Measurements from ENCODE around the gene EGR1. TPM values are rescaled to one million over a fixed set of nuclear protein-coding genes. Genes with fewer than 3 reads are reported as not detected.

EGR1 gene
- total and polyA plus RNA-seq, 2 donors (not counting 1 experiment from before 2014, with no cell fraction given): 13.7 to 212 TPM

GRCh38 chr5:138492560-138493045 lies 27.3 kb downstream of the EGR1 start:
- intact Hi-C loops (cut with micrococcal nuclease): loop anchor here (1.0 kb wide), 2 partner anchors 27 to 51 kb away; partner anchors contain the start of genes EGR1 and ETF1
- Mint-ChIP-seq H3K27ac (peak overlapping the region; percentile 63), H3K9me3 (ENCODE audit: insufficient read depth) (no peaks in the 10 kb centered on the region), H3K4me1 (peaks cover 6% of the 10 kb centered on the region), H3K27me3 (peaks cover 29% of the 10 kb centered on the region), H3K4me3 (peak overlapping the region; percentile 93)
- ATAC-seq (ENCODE audit: low read depth) (no peak), DNase-seq (no peak)
- peaks cover 0 to 51% (median 29%) of the 10 kb centered on the region in 4 experiments for H3K27me3 ChIP-seq (replicated peaks in 1 of 4; ENCODE audit: control extremely low read depth in 1 of 4, control insufficient read depth in 3 of 4, insufficient read depth in 4 of 4, low read length in 3 of 4)
- H3K9me3 ChIP-seq (ENCODE audit: control extremely low read depth in 1 of 3, control insufficient read depth in 2 of 3, insufficient read depth in 1 of 3, low read length in 2 of 3): peaks cover 0 to 16% (median 0%) of the 10 kb centered on the region in 3 donors
- peak overlapping the region; percentile 93 for H3K4me2 ChIP-seq (replicated peaks; ENCODE audit: low read depth, low read length, poor library complexity, severe bottlenecking)
- no peak overlapping the region for H3K27ac ChIP-seq (ENCODE audit: low read length in 2 of 2)
- H3K4me3 ChIP-seq (ENCODE audit: control extremely low read depth in 1 of 5, extremely low read depth in 1 of 5, insufficient read depth in 1 of 5, low read depth in 2 of 5, low read length in 4 of 5): peak overlapping the region in 4 of 5 experiments; percentile 36 to 61 (median 56)
- TF ChIP-seq EZH2 (IDR thresholded peaks at IDR 0.05; ENCODE audit: borderline replicate concordance, insufficient read depth, low read depth, low read length, poor library complexity, severe bottlenecking): no peak
- no peak for TF ChIP-seq CTCF (IDR thresholded peaks at IDR 0.05)
- H3K36me3 ChIP-seq (replicated peaks in 1 of 2; ENCODE audit: control extremely low read depth in 1 of 2, control insufficient read depth in 1 of 2, extremely low read depth in 1 of 2, insufficient read depth in 2 of 2, low read length in 1 of 2): no peaks in the 10 kb centered on the region
- POLR2A ChIA-PET: interaction anchor here (0.5 to 1.0 kb wide), 3 partner anchors 10 to 83 kb away, joined by 3 to 4 read pairs (median 3); no protein-coding TSS in a partner anchor
- H4K20me1 ChIP-seq (ENCODE audit: control insufficient read depth, insufficient read depth, low read length, poor library complexity, severe bottlenecking): peaks cover 17% of the 10 kb centered on the region
- peak overlapping the region; percentile 67 for H3K9ac ChIP-seq (ENCODE audit: low read length)
- WGBS (ENCODE audit: insufficient coverage): 49% methylated on average over 9 of the region's 10 CpGs
- H3K79me2 ChIP-seq (ENCODE audit: control insufficient read depth, insufficient read depth, low read length): no peaks in the 10 kb centered on the region
- peaks cover 19% of the 10 kb centered on the region in 2 donors for H3K4me1 ChIP-seq (ENCODE audit: control insufficient read depth in 2 of 2, insufficient read depth in 2 of 2, low read length in 2 of 2)
- H2AFZ ChIP-seq (ENCODE audit: insufficient read depth, low read depth, low read length, poor library complexity, severe bottlenecking): peak overlapping the region; percentile 75
- CTCF ChIA-PET: interaction anchor here (0.7 to 1.4 kb wide), 3 partner anchors 11 to 42 kb away, joined by 3 to 5 read pairs (median 4); partner anchors contain the start of gene EGR1

GRCh38 chr5:138495351-138495750 lies 30.1 kb downstream of the EGR1 start:
- Histone ChIP-seq H2AFZ (ENCODE audit: insufficient read depth, low read depth, low read length, poor library complexity, severe bottlenecking) (no peak overlapping the region), H3K4me2 (replicated peaks; ENCODE audit: low read depth, low read length, poor library complexity, severe bottlenecking) (no peak overlapping the region), H3K79me2 (ENCODE audit: control insufficient read depth, insufficient read depth, low read length) (no peaks in the 10 kb centered on the region), H3K4me3 (ENCODE audit: control extremely low read depth in 1 of 5, extremely low read depth in 1 of 5, insufficient read depth in 1 of 5, low read depth in 2 of 5, low read length in 4 of 5) (no peak overlapping the region), H3K4me1 (ENCODE audit: control insufficient read depth in 2 of 2, insufficient read depth in 2 of 2, low read length in 2 of 2) (peaks cover 19% of the 10 kb centered on the region in 2 donors), H3K9ac (ENCODE audit: low read length) (no peak overlapping the region), H3K36me3 (replicated peaks in 1 of 2; ENCODE audit: control extremely low read depth in 1 of 2, control insufficient read depth in 1 of 2, extremely low read depth in 1 of 2, insufficient read depth in 2 of 2, low read length in 1 of 2) (no peaks in the 10 kb centered on the region), H3K9me3 (ENCODE audit: control extremely low read depth in 1 of 3, control insufficient read depth in 2 of 3, insufficient read depth in 1 of 3, low read length in 2 of 3) (peaks cover 0 to 16% (median 0%) of the 10 kb centered on the region in 3 donors), H3K27me3 (replicated peaks in 1 of 4; ENCODE audit: control extremely low read depth in 1 of 4, control insufficient read depth in 3 of 4, insufficient read depth in 4 of 4, low read length in 3 of 4) (peaks cover 0 to 33% (median 22%) of the 10 kb centered on the region in 4 experiments), H4K20me1 (ENCODE audit: control insufficient read depth, insufficient read depth, low read length, poor library complexity, severe bottlenecking) (peaks cover 17% of the 10 kb centered on the region), H3K27ac (ENCODE audit: low read length in 2 of 2) (no peak overlapping the region)
- intact Hi-C loops (cut with micrococcal nuclease): no loop called here
- ATAC-seq (ENCODE audit: low read depth) (no peak), DNase-seq (no peak)
- Mint-ChIP-seq H3K4me3 (no peak overlapping the region), H3K27ac (no peak overlapping the region), H3K4me1 (peaks cover 6% of the 10 kb centered on the region), H3K9me3 (ENCODE audit: insufficient read depth) (no peaks in the 10 kb centered on the region), H3K27me3 (peaks cover 18% of the 10 kb centered on the region)
- ChIA-PET CTCF (interaction anchor here (0.9 to 1.0 kb wide), 2 partner anchors 30 to 141 kb away, joined by 3 to 5 read pairs; partner anchors contain the start of gene EGR1), POLR2A (no interaction called here)
- 80% methylated on average over 2 of the region's 7 CpGs for WGBS (ENCODE audit: insufficient coverage)
- TF ChIP-seq EZH2 (IDR thresholded peaks at IDR 0.05; ENCODE audit: borderline replicate concordance, insufficient read depth, low read depth, low read length, poor library complexity, severe bottlenecking) (no peak), CTCF (IDR thresholded peaks at IDR 0.05) (no peak)

Measured in B cell (primary cell).